NCI-H460 (cell line): Measurements from ENCODE around the gene ECE1. TPM values are rescaled to one million over a fixed set of nuclear protein-coding genes. Genes with fewer than 3 reads are reported as not detected.

Experiments
- DNase-seq: peaks from one replicate; pipeline ENCODE4 v3.0.0-alpha.2; 2016; ENCODE audit warnings: low read depth; ENCODE audit errors: extremely low read depth
- total RNA-seq: library from RNA; depleted of rRNA; stranded (reverse); fragments of >200 nt; shearing (Covaris generic); gene quantifications from 2 replicates; pipeline ENCODE4 v1.2.3, GENCODE V29; 2014

The ECE1 gene
- total RNA-seq, 1 experiment from 2014 or later, result 72.8 TPM

DNA sequence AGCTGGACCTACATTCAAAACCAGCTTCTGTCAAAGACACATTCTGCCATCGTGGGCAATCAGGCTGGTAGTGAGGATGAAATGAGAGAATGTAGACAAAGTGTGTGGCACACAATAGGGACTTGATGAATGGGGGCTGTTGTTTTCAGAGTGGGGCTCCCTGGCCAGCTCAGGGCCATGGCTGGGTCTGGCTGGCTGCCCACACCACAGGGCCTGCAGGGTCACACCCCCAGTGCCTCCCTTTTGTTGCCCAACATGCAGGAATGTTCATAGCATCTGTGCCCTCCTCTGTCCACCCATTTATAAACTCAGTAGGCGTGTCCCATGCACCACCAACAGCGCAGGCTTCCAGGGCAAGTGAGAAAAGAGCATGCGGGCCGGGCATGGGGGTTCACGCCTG is 20.8 kb upstream of the ECE1 start:
- no peak for DNase-seq

DNA sequence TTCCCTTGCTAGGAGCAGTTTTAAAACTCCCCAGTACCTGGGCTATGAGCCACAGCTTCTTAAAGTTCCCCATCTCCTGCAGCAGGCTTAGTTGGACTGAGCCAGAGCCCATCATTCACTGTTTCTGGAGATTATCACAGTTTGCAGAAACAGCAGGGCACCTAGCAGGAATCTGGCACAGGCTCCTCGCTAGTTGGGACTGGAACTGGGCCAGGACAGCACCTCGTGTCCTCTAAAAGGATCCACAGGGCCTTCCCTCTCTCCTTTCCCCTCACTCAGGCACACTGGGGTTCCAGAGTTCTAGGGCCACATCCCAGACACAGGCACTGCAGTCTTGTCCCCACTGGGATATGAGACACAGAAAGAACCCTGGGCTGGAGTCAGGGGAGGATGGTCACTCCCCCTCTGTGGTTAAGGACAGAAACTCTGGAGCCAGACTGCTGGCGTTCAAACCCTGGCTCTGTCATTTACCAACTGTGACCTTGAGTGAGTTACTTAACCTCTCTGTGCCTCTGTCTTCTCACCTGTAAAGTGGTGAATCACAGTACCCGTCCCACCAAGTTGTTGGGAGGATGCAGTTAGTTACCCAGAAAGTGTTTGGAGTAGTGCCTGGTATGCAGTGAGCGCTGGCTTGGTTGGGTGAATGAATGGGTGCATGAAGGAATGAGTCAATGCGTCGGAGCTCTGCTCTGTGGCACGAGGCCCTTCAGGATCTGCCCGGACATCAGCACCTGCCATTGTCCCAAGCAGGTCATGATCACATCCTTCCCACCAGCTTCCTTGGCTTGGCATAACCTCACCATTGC is 18.8 kb upstream of the ECE1 start:
- DNase-seq, result no peak

DNA sequence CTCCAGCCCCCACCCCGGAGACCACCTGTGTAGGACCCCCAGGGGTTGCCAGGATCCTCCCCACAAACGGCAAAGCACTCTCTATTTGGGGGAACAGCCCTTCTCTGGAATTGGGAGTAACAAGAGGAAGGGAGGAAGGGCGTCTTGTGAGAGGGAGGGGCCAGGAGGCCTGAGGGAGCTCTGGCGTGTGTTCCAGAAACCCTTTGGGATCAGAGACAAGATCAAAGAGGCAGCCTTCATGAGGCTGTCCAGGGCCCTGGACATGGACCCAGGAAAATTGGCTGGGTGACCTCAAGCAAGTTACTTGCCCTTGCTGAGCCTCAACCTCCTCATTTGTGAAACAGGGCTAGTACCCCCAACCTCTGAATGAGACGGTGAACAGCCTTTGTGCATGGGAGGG is 18.1 kb upstream of the ECE1 start:
- DNase-seq, result no peak

DNA sequence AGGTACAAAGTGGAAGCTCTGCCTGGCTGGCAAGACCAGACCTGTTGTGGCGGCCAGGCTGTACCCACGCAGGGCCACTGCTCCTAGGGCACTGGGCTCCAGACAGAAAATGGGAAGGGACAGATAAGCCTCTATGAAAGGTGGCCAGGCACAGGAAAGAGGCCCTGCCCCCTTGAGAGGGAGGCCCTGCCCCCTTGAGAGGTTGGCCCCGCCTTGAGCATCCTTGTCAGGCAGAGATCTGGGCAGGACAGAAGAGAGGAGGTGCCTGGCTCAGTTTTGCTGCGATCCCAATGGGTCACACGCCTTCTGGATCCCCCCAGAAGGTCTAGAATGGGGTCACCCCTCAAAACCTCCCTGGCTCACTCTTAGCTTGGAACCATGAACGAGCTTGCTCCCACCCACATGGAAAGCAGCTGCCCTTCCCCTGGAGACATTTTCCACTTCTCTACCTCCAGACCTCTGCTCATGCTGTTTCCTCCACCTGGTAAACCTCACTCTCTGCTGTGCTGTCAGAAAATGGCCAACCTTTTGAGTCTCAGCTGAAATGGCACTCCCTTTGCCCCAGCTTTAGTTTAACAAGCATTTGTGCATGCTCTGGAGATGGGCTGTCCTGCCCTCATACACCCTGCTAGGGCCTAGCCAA is 17.5 kb upstream of the ECE1 start:
- no peak for DNase-seq

DNA sequence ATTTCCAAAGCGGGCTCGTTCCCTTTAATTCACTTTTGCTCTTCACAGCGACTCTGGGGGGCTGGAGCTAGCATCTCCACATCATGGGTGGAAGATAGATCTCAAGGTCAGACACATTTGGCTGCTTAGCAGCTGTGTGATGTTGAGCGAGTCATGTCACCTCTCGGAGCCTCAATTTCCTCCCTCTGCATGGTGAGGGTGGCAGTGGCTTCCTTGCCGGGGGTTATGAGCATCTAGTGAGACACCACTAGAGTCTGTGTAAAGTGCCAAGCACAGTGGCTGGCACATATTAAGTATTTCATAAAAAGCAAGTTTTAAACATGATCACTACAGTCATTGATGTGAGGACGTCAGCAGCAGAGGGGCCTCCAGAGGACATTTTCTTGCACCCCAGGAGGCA is 16.9 kb upstream of the ECE1 start:
- no peak for DNase-seq

DNA sequence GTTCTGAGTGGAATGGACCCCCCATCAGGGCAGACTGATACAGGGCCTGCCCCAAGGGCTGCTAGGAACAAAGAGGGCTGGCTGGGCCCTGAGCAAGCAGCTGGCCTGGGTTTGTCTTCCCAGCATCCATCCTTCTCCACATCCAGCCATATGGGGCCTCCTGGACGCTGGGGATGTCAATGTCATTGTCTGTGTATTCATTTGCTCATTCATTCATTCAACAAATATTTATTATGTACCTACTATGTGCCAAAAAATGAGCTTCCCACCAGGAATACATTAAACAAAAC is 15.6 kb upstream of the ECE1 start:
- DNase-seq, result no peak

DNA sequence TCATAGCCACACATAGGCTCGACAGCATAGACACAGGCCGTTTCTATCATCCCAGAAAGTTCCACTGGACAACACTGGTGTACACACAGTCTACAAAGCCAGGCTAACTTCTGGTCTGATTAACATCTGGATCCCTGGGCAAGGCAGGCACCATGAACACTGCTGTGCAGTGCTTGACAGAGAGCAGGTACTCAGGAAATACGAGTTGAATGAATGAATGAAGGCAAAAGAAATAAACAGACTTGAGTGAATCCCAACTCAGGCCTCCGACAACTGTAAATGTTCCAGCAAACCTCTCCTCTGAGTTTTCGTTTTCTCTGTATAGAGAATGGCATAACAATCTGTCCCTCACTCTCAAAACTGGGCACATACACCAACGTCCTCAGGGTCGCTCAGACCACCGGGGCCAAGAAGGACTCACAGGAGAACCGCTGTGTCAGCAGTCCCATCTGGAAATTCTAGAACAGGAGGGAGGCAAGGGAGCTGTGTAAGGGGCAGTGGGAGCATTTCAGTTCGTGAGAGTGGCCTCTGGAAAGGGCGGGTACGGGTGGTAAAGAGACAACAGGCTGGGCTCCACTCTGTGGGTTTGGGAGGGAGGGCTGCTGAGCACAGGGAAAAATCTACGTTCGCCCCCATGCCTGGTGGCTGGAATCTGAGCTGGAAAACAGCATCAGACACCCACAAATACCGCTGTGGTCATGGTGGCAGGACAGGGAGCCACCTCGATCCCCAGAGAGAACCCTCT is 15.1 kb upstream of the ECE1 start:
- DNase-seq, result no peak

DNA sequence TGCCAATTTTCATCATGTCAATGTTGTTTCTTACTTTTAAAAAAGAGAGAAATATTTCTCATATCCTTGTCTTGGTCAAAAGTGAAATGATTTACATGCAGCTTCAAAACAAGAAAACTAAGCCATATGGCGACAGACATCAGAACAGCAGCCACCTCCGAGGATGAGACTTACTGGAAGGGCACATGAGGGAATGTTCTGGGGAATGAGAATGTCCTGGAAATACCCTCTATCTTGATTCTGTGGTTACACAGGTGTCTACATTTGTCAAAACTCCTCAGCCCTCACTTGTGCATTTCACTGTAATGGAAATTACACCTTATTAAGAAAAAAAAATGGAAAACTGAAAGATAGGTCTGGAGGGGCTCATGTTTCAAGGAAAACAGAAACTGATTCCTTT is 14.2 kb upstream of the ECE1 start:
- no peak for DNase-seq

DNA sequence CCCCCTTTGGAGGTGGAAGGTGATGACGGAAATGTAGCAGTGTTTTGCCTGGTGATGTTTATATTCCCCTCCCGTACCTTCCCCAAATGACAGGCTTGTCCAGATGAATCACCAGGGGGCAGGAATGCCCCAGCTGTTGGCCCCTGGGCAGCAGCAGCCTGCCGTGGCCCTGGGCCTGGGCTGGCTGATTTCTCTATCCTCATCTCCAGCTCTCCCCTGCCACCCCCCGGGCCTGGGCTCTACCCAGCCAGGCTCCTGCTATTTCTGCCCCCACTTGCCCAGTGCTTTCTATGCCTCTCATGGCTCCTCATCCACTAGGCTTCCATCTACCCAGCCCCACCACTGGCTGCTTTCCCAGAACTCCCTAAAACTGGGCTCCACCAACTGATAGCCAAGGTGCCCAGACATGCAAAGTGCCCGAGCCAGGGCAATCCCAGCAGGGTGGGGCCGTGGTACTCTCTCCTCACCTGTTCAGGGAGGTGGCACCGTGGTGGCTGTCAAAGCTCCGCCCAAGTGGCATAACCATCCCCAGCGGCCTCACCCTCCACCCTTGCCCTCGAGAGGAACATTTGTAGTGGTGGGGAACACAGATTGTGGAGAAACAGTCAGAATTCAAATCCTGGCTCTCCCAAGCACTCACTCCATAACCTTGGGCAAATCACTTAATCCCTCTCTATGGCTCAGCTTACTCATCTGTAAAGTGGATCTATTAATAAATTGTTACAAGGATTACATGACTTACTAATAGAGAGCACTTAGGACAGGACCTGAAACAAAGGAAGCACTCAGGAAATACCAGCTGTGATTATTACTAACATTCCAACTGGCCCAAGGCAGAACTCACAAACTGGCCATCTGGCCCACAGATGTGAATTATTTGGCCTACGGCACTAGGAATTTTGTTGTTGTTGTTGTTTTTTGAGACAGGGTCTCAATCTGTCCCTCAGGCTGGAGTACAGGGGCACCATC is 12.8 kb upstream of the ECE1 start:
- DNase-seq, result no peak

DNA sequence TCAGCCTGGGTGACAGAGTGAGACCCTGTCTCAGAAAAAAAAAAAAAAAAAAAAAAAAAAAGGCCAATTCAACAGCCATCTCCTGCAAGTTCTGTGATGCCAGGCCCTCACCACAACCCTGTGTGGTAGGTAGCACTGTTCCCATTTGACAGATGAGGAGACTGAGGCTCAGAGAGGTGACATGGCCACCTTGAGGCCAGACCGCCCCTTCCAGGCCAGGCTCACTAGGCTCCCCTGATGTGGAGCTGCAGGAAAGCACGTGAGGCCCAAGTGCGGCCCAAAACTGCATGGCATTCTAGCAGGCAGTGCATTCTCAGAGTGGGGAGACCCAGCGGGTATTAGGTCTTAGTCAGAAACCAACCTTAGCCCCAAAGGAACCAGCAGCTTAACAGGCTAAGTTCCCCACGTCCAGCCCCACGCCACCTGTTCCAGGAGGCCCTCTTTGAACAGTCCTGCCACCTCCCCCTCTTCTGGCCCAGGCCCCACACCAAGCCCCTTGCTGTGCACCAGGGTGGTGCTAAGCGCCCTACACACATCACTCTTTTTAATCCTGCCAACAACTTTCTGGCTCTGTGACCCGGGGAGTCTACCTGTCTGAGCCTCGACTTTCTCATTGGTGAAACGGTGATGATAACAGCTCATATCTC is 11.7 kb upstream of the ECE1 start:
- DNase-seq, result no peak

DNA sequence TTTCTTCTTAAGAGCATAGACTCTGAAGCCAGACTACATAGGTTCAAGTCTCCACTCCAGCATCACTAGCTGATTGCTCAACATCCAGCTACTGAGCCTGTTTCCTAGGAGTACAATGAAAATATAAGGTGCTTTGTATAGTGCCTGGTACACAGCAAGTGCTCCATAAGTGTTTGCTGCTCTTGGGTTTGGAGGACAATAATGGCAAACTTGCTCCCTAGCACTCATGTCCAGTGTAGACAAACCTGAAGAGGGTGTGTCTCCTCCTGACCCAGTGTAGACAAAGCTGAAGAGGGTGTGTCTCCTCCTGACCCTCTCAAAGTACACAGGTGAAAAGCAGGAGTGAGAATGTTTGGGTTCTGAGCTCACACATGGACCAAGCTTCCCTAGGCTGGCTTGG is 10.5 kb upstream of the ECE1 start:
- DNase-seq, result no peak

DNA sequence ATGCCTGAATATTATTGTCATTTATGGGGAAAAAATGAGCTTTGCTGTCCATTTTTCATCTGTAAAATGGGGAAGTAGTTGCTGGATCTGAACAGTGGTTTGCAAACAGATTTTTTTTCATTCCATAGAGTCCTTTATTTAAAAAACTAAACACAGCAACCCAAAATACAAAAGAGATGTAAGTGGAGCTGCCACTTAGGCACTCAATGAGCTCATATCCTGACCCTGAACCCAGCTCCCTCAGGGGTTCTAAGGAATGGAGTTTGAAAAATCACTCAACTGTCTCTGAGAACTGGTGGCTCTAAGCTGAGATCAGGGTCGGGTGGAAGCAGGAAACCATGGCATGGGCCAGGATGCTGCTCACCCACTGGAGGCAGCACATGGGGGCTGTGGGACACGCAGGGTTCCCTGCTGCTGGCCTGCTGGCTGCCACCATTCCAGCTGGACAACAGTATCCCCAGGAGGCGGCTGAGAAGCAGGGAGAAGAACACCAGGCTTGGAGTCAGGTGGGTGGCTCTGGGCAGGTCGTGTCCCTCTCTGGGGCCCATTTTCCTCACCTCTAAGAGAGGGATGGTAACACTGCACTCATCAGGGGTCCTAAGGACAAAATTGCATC is 9.6 kb upstream of the ECE1 start:
- no peak for DNase-seq

DNA sequence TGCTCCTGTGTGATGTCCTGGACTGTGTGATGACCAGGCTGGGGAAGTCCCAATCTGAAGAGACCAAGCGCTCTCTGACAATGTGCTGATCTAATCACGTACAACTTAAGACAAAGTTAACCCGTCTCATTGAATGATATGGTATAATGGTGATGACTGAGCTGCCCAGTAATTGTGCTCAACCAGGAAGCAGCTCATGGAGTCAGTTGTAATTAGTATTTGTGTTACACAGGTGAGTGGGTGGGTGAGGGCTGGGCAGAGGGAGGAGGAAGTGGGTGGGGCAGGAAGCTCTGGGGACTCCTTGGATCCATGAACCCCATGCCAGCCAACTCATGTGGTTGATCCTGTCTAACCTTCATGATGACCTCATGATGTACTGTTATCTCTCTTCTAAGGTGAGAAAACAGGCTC is 8.7 kb upstream of the ECE1 start:
- no peak for DNase-seq

DNA sequence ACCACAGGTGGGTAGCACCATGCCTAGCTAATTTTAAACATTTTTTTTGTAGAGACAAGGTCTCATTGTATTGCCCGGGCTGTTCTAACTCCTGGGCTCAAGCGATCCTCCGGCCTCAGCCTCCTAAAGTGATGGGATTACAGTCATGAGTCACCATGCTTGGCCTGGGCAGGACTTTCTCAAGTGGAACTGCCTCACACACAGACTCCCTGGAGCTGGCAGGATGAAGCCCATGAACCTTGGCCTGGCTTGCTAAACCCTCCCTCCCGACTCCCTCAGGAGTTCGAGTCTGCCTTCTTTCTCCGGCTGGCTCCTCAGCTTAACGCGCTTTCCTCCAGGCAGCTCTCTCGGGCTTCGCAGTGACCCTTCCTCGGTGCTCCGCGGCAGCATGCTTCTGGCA is 7.7 kb upstream of the ECE1 start:
- no peak for DNase-seq

DNA sequence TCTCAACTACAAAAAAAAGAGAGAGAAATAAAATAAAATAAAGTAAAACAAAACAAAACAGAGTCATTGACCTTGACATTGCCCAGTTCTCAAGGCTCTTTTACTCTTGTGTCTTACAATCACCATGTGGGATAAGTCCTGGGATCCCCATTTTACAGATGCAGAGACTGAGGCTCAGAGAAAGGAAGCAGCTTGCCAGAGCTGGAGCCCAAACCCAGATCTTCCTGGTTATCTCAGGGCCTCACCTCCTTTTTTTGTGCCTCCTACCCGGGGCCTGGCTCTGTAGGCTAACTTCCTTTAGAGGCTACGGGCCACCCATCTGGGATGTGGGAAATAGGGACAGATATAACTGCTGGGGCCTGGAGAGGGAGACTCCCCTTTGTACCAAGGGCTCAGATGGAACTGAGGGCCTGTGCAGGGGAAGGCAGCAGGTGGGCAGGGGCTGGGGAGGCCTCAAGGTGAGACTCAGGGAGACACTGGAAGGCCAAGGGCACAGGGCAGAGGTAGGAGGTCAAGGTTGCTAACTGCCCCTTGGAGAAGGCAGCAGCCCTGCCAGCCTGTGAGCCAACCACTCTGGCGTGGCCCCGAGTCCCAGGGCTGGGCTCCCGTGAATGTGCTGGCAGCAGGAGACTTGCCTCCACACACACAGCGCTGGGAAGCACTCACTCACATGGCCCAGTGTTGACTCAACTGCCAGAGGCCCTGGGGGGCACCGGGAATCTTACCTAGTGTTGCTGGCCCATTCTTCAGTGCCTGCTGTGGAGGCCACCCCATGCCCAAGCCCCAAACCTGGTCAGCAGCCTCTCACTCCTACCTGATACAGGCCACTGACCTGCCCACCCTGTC is 6.5 kb upstream of the ECE1 start:
- no peak for DNase-seq

DNA sequence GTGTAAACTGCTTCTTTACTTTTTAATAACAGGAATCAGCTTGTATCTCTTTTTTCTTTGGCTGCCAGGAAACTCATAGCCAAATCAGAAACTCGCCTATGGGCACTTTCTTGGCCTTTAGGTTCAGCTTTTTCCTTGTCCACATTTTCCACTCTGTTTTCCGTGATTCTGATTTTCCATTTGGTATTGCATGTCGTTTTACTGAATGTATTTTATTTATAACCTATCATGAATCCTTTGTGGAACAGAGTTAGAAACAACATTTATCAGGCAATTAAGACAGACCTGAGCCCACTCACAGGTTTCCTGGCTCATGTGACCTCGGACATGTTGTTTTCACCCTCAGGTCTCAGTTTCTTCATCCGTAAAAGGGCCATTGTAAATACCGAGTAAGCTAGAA is 5.3 kb upstream of the ECE1 start:
- no peak for DNase-seq

DNA sequence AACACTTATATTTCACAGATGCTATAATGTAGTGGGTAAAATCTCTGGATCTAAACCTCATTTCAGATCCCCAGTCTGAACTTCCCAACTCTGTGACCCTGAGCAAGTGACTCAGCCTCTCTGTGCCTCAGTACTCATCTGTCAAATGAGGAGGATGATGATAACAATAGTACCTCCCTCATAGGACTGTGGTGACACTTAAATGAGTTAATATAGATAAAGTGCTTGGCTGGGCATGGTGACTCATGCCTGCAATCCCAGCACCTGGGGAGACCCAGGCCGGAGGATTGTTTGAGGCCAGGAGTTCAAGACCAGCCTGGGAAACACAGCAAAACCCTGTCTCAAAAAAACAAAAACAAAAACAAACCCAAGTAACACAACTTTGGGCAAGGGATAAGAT is 4.7 kb upstream of the ECE1 start:
- DNase-seq, result no peak

DNA sequence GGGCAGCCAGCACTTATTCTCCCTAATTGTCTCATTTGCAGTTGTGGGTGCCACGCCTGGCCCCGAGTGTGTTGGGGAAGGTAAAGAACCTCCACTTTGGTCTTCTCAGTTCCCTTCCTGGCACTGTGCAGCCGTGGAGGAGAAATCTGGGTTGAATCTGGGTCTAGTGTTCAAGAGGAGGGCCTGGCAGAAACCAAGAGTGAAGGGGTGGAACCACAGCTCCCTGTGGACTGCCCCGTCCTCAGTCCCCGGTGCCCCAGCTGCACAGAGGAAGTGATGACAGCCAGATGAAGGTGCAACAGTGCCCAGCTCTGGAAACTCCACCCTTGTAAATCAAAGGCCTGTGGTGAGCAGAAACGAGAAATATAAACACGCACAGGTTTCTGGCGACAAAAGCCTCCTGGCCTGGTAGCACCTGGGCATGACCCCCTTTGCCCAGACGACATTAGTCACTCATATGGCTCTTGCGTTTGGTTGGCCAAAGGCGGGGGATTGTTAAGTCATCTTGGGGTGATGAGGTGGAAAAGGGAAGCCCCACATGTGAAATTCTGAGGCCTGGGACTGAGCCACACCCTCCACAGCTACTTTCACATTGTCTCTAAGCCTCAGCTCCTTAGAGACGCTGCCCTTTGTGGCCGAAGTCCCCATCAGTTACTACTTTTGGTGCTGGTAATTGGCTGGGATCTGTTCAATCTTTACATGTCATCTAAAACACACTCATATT is 4.2 kb upstream of the ECE1 start:
- DNase-seq, result no peak
